Hindlimb muscle (tissue), 1 donor: ENCODE data around the gene STUM. TPM values are rescaled to one million over a fixed set of nuclear protein-coding genes. Genes with fewer than 3 reads are reported as not detected.

Experiments used
- DNase-seq: peaks from one replicate; pipeline ENCODE4 v3.0.0-alpha.2; 2013
- polyA plus RNA-seq: library from polyadenylated mRNA; unstranded; fragments of 120-200 nt; gene quantifications from one replicate; pipeline ENCODE4 v1.2.1, GENCODE V29; 2013; ENCODE audit not compliant: insufficient read length

The STUM gene
- polyA plus RNA-seq, 1 donor, result 20.5 TPM

- DNase-seq, result no peak
Observed at GRCh38 chr1:226563666-226564065, 15.1 kb downstream of the STUM start.

GRCh38 chr1:226565476-226565875 is 16.9 kb downstream of the STUM start:
- DNase-seq, result no peak

GRCh38 chr1:226566234-226566633 is 17.7 kb downstream of the STUM start:
- DNase-seq, result no peak

GRCh38 chr1:226566760-226567159 is 18.2 kb downstream of the STUM start:
- DNase-seq, result no peak

GRCh38 chr1:226568077-226568831 is 19.7 kb downstream of the STUM start:
- DNase-seq, result no peak

GRCh38 chr1:226568975-226569741 is 20.6 kb downstream of the STUM start:
- DNase-seq, result no peak

GRCh38 chr1:226569879-226570547 is 21.4 kb downstream of the STUM start:
- DNase-seq, result no peak

- DNase-seq, result no peak
Observed at GRCh38 chr1:226571893-226572292, 23.3 kb downstream of the STUM start.

GRCh38 chr1:226572325-226572726 is 23.8 kb downstream of the STUM start:
- DNase-seq, result no peak

- DNase-seq, result no peak
Observed at GRCh38 chr1:226574044-226574443, 25.5 kb downstream of the STUM start.

- DNase-seq, result no peak
Observed at GRCh38 chr1:226574591-226575435, 26.2 kb downstream of the STUM start.

- DNase-seq, result no peak
Observed at GRCh38 chr1:226575436-226575720, 26.8 kb downstream of the STUM start.

GRCh38 chr1:226575739-226576378 is 27.3 kb downstream of the STUM start:
- no peak for DNase-seq

- no peak for DNase-seq
Observed at GRCh38 chr1:226576601-226577000, 28.0 kb downstream of the STUM start.

GRCh38 chr1:226577401-226578180 is 29.0 kb downstream of the STUM start:
- DNase-seq, result no peak

- DNase-seq, result no peak
Observed at GRCh38 chr1:226578946-226579578, 30.5 kb downstream of the STUM start.

GRCh38 chr1:226579781-226580323 is 31.3 kb downstream of the STUM start:
- no peak for DNase-seq

GRCh38 chr1:226580625-226581270 is 32.2 kb downstream of the STUM start:
- no peak for DNase-seq

GRCh38 chr1:226581650-226582330 is 33.2 kb downstream of the STUM start:
- DNase-seq, result no peak
